WERI-Rb-1 (cell line): ENCODE results near the gene DELE1.

Source experiments
- DNase-seq: peaks from one replicate; pipeline ENCODE4 v3.0.0-alpha.2; 2020
- H3K27ac ChIP-seq: fragments of 250-450 bp; sonication (Bioruptor Pico); 2 replicates; pipeline ENCODE4 v1.5.1; 2020; ENCODE audit warnings: mild to moderate bottlenecking, moderate library complexity
- H3K27me3 ChIP-seq: fragments of 250-450 bp; sonication (Bioruptor Pico); 2 replicates; pipeline ENCODE4 v1.5.1; 2021; ENCODE audit warnings: mild to moderate bottlenecking, low read depth, moderate library complexity; ENCODE audit not compliant: insufficient read depth, severe bottlenecking
- H3K36me3 ChIP-seq: fragments of 250-450 bp; sonication (Bioruptor Pico); 2 replicates; pipeline ENCODE4 v1.5.1; 2020; ENCODE audit warnings: mild to moderate bottlenecking, moderate library complexity
- H3K4me3 ChIP-seq: 2 replicates; pipeline ENCODE4 v1.5.1; 2011; ENCODE audit warnings: low read depth, mild to moderate bottlenecking, control low read depth, low read length
- H3K9me3 ChIP-seq: fragments of 250-450 bp; sonication (Bioruptor Pico); 2 replicates; pipeline ENCODE4 v1.5.1; 2021; ENCODE audit warnings: mild to moderate bottlenecking, moderate library complexity; ENCODE audit not compliant: severe bottlenecking
- TF ChIP-seq, protein P1 (sequence below): IDR thresholded peaks from 2 replicates; pipeline ENCODE4 v1.5.1; 2011; ENCODE audit warnings: low read depth, mild to moderate bottlenecking, control low read depth, inconsistent platforms, low read length

DELE1 gene

DNA sequence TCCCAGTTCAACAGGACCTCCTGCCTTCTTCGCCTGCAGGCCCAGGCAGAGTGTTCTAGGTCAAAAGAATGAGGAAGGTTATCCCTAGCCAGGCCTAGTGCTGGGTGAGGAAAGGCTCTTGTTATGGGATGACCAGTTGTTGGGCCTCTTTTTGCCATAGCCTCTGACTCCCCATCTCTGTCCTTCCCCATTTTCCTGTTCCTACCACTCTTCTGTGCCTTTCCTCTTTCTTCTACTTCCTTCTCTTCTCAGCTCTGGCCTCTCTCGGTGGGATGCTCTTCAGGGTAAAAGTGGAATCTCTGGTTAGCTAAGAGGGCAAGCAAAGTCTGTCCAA, 44.3 kb upstream of the DELE1 start:
- Histone ChIP-seq H3K27me3 (peaks cover 38% of the 10 kb centered on the region), H3K9me3 (no peaks in the 10 kb centered on the region), H3K27ac (no peak overlapping the region), H3K36me3 (no peaks in the 10 kb centered on the region), H3K4me3 (no peak overlapping the region)
- no peak for DNase-seq
- TF ChIP-seq, protein P1, sequence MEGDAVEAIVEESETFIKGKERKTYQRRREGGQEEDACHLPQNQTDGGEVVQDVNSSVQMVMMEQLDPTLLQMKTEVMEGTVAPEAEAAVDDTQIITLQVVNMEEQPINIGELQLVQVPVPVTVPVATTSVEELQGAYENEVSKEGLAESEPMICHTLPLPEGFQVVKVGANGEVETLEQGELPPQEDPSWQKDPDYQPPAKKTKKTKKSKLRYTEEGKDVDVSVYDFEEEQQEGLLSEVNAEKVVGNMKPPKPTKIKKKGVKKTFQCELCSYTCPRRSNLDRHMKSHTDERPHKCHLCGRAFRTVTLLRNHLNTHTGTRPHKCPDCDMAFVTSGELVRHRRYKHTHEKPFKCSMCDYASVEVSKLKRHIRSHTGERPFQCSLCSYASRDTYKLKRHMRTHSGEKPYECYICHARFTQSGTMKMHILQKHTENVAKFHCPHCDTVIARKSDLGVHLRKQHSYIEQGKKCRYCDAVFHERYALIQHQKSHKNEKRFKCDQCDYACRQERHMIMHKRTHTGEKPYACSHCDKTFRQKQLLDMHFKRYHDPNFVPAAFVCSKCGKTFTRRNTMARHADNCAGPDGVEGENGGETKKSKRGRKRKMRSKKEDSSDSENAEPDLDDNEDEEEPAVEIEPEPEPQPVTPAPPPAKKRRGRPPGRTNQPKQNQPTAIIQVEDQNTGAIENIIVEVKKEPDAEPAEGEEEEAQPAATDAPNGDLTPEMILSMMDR, result no peak

DNA sequence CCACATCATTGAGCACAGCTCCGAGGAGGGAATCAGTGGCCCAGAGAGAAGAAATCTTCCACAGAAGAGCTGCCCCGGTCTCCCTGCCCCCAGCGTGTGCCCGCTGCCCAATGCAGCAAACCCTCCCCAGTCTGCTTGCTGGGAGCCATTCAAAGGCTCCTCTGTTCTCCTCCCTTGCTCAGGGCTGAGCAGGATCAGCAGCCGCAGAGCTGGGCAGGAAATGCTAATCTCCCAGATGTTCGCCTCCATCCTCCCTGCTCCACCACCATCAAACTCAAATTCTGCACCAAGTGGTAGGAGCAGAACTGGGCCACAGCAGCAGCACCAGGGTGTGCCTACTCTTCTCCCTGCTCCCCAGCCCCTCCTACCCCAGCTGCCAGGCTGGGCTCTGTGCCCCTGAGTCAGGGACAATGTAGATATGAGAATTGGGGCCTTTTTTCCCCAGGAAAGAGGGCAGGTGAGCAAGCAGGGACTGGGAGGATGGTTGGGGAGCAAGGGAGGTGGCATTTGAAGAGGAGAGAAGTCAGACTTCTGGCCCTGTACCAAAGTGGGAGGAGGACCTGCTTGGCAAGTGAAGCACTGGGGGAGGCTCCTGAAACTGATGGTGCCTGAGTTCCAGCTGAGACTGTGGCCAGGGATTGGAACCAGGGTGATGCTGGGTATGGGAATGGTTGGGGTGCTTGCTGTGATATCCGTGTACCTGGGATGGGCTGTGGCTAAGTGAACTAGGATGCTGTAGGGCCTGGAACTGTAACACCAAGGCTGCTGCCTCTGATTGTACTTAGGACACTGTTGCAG, 43.5 kb upstream of the DELE1 start:
- H3K36me3 ChIP-seq, result no peaks in the 10 kb centered on the region
- H3K4me3 ChIP-seq, result no peak overlapping the region
- H3K27me3 ChIP-seq, result peaks cover 34% of the 10 kb centered on the region
- no peak overlapping the region for H3K27ac ChIP-seq
- DNase-seq, result no peak
- no peaks in the 10 kb centered on the region for H3K9me3 ChIP-seq
- TF ChIP-seq, protein P1, result no peak

DNA sequence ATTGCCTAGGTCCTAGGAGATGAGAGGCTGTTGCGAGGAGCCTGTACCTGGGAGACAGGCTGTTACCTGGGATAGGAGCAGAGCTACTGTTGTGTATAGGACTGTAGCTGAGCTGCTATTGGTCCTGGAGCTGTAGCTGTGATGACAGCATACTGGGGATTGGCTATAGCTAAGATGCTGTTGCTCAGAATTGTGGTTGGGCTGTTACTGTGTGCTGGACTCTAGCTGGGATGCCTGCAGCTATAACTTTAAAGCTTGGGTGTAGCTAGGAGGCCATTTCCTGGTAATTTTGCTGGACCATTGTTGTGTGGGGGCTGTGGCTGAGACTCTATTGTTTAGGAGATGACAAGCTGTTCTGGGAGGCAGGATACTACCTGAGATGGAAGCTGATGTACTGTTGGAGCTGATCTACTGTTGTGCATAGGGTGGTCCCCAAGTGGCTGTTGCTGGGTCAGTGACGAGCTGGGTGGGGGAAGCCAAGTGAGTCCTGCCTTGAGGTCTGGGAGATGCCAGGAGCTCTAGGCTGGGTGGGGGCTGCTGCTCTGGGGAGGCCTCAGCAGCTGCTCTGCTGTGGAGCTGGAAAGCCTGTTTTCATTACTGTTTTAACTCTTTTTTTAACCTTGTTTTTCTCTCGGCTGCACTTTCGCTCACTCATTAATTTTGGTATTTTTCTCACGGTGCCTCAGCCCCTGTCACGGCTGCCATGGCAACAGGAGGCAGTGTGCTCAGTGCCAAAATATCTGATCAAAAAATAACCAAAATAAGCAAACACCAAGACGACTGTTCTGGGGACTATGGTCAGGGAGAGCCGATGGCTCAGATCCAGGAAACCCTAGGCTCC, 42.5 kb upstream of the DELE1 start:
- H3K36me3 ChIP-seq, result no peaks in the 10 kb centered on the region
- no peaks in the 10 kb centered on the region for H3K9me3 ChIP-seq
- TF ChIP-seq, protein P1, result no peak
- H3K27me3 ChIP-seq, result peaks cover 32% of the 10 kb centered on the region
- no peak overlapping the region for H3K4me3 ChIP-seq
- no peak overlapping the region for H3K27ac ChIP-seq
- DNase-seq, result no peak

DNA sequence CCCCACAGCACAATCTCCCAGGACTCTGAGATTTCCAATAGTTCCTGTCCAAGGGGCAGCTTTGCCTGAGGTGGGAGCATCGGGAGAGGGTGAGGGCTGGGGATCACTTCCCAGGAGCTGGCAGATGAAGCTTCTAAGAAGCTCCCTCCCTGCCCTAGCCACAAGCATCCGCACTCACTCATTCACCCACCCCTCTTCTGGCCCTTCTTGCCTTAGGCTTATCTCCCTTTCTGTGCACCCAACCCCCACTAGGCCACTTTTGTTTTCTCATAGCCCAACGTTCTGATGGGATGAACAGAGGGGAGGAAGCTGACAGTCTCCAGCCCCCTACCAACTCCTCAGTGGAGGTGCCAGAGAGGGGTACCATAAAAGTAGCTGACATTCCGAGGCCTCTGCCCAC, 41.8 kb upstream of the DELE1 start:
- no peak for DNase-seq
- Histone ChIP-seq H3K36me3 (no peaks in the 10 kb centered on the region), H3K9me3 (no peaks in the 10 kb centered on the region), H3K27me3 (peaks cover 25% of the 10 kb centered on the region), H3K4me3 (no peak overlapping the region), H3K27ac (no peak overlapping the region)
- TF ChIP-seq, protein P1, result no peak

DNA sequence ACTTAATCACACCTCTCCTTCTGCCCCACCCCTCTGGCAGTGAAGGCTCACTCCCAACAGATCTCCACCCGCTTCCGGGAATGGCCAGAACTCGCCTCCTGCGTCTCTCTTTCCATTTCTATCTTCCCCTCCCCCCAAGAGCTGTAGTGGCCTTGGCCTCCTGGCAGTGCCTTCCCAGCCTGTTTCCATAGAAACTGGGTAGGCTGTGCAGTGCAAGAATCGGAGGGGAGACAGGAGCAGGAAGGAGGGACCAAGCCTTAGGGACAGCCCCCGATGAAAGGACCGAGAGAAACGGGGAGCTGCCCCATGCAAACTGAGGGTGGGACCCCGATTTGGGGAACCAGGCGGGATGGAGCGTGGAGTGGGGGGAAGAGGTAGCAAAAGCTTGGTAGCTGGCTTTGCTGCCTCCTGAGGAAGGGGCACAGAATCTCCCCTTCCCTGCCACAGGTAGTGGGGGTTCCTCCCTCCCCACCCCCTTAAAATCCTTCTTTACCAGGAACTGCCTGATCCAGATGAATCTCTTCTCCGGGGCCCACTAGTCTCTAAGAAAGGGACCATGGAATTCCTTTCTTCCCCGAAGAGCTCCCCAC, 41.0 kb upstream of the DELE1 start:
- Histone ChIP-seq H3K27ac (no peak overlapping the region), H3K4me3 (no peak overlapping the region), H3K36me3 (no peaks in the 10 kb centered on the region), H3K9me3 (no peaks in the 10 kb centered on the region), H3K27me3 (peaks cover 17% of the 10 kb centered on the region)
- TF ChIP-seq, protein P1, result no peak
- no peak for DNase-seq
